K562 (cell line): Measurements from ENCODE around the gene GAB2. TPM values are rescaled to one million over a fixed set of nuclear protein-coding genes. Genes with fewer than 3 reads are reported as not detected.

Experiments used
- BCL6 ChIP-seq: fragments of 250-450 bp; sonication (Bioruptor Pico); IDR thresholded peaks from 2 replicates; pipeline ENCODE4 v1.4.0; 2020
- BRF1 ChIP-seq: IDR thresholded peaks from 3 replicates; pipeline ENCODE4 v1.6.1; 2011; ENCODE audit warnings: borderline replicate concordance, mild to moderate bottlenecking; ENCODE audit not compliant: insufficient read length; ENCODE audit errors: extremely low read depth
- CREB1 ChIP-seq, 2 experiments: sonication (generic) in 1 of 2; formaldehyde crosslinking in 1 of 2; IDR thresholded peaks; 2 replicates each; pipeline versions ENCODE4 v1.6.1 to v1.8.0; 2012 to 2022; ENCODE audit warnings: inconsistent platforms in 1 of 2, mild to moderate bottlenecking in 1 of 2, missing genetic modification reagents in 1 of 2, moderate library complexity in 1 of 2
- FOXA3 ChIP-seq, 2 experiments: fragments of 450-650 bp in 1 of 2; sonication (generic) in 1 of 2; formaldehyde crosslinking; IDR thresholded peaks in 1 of 2; conservative IDR thresholded peaks in 1 of 2; 2 replicates each; pipeline versions ENCODE4 v1.4.0 to v1.8.0; 2020 to 2022; ENCODE audit warnings: mild to moderate bottlenecking in 2 of 2, missing genetic modification reagents in 1 of 2
- MAZ ChIP-seq, 2 experiments: fragments of 450-650 bp in 1 of 2; sonication (generic) in 1 of 2; formaldehyde crosslinking; IDR thresholded peaks in 1 of 2; conservative IDR thresholded peaks in 1 of 2; 2 replicates each; pipeline versions ENCODE4 v1.4.0 to v1.5.0; 2020; ENCODE audit warnings: mild to moderate bottlenecking in 1 of 2, missing genetic modification reagents in 1 of 2
- MEIS2 ChIP-seq: fragments of 450-650 bp; IDR thresholded peaks from 2 replicates; pipeline ENCODE4 v1.6.1; 2014; ENCODE audit warnings: mild to moderate bottlenecking; ENCODE audit not compliant: partially characterized antibody
- MGA ChIP-seq: fragments of 450-650 bp; IDR thresholded peaks from 2 replicates; pipeline ENCODE4 v1.6.1; 2016; ENCODE audit warnings: mild to moderate bottlenecking, moderate library complexity
- PKNOX1 ChIP-seq: fragments of 450-650 bp; IDR thresholded peaks from 2 replicates; pipeline ENCODE4 v1.6.1; 2016
- SAFB ChIP-seq: fragments of 200-400 bp; formaldehyde crosslinking; IDR thresholded peaks from 2 replicates; pipeline ENCODE4 v1.6.1; 2017; ENCODE audit warnings: low read depth, low read length, borderline replicate concordance
- SP2 ChIP-seq: IDR thresholded peaks from 2 replicates; pipeline ENCODE4 v1.6.1; 2011; ENCODE audit warnings: mild to moderate bottlenecking, low read depth, low read length, moderate library complexity; ENCODE audit not compliant: poor library complexity, severe bottlenecking; ENCODE audit errors: extremely low read depth
- STAT5A ChIP-seq: IDR thresholded peaks from 2 replicates; pipeline ENCODE4 v1.6.1; 2012; ENCODE audit warnings: low read length, inconsistent platforms, borderline replicate concordance
- TBP ChIP-seq: optimal IDR thresholded peaks from 2 replicates; pipeline ENCODE3; 2011; ENCODE audit warnings: low read depth, low read length, improper control_type of control experiment
- ZNF217 ChIP-seq: sonication (generic); formaldehyde crosslinking; IDR thresholded peaks from 2 replicates; pipeline ENCODE4 v1.8.0; 2022; ENCODE audit warnings: mild to moderate bottlenecking, missing genetic modification reagents
- polyA plus RNA-seq, 8 experiments: library from polyadenylated mRNA; depleted of rRNA in 4 of 8; stranded (reverse) in 5 of 8; unstranded in 3 of 8; fragments of >200 nt; fragmentation: Nextera tagmentation in 2 of 8; fragmentation: Illumina TruSeq in 1 of 8; extraction: Ambion mirVana in 2 of 8; extraction: Trizol in 1 of 8; gene quantifications; 2 replicates each; pipeline versions ENCODE4 v1.2.1 to v1.2.3, GENCODE V29; 2011 to 2014; ENCODE audit warnings: inconsistent platforms in 1 of 8, missing spikeins in 1 of 8
- total RNA-seq, 7 experiments: library from RNA; depleted of rRNA in 6 of 7; stranded (reverse); fragments of >200 nt in 6 of 7; fragmentation: Illumina TruSeq in 2 of 7; extraction: Trizol in 2 of 7; gene quantifications; 2 replicates each; pipeline versions ENCODE4 v1.2.1 to v1.2.3, GENCODE V29; 2011 to 2021; ENCODE audit warnings: low replicate concordance in 1 of 7

GAB2 gene
- total and polyA plus RNA-seq, 9 of the 15 experiments (the other 6 are each of a cell fraction or from before 2014, with no cell fraction given): 2.3 to 35.2 (median 16.1) TPM

GRCh38 chr11:78377625-78378418 lies 39.8 kb downstream of the GAB2 start (continued):
- TF ChIP-seq ZNF217 (CRISPR knock-in tag) (no peak), MEIS2 (peak; percentile 72), BCL6 (CRISPR knock-in tag) (no peak), PKNOX1 (peak; percentile 95), MGA (no peak; the same call in none of the 2 replicates), BRF1 (no peak), MAZ (CRISPR knock-in tag; conservative IDR thresholded peaks at IDR 0.05 in 1 of 2, IDR thresholded peaks at IDR 0.05 in 1 of 2) (peak; percentile 11 to 19; a peak in 1 of 4 replicates), TBP (no peak), SAFB (no peak), FOXA3 (CRISPR knock-in tag; conservative IDR thresholded peaks at IDR 0.05 in 1 of 2, IDR thresholded peaks at IDR 0.05 in 1 of 2) (peak in 1 of 2 experiments; percentile 16; a peak in 1 of 4 replicates), STAT5A (0 out of 2 replicates have a peak, but pooled peaks have one; percentile 41), CREB1 (IDR thresholded peaks at IDR 0.05) (no peak), CREB1 (CRISPR knock-in tag; IDR thresholded peaks at IDR 0.05) (no peak), SP2 (no peak)
- TF ChIP-seq, all 486 proteins: peak for 54
